Measurements from ENCODE around the gene RCSD1.

The RCSD1 gene

GRCh38 chr1:167670563-167670962 is 40.5 kb downstream of the RCSD1 start:
- no peak for DNase-seq

GRCh38 chr1:167671727-167672511 is 41.9 kb downstream of the RCSD1 start:
- no peak for DNase-seq

GRCh38 chr1:167672831-167673230 is 42.8 kb downstream of the RCSD1 start:
- no peak for DNase-seq

GRCh38 chr1:167673265-167673664 is 43.2 kb downstream of the RCSD1 start:
- DNase-seq: no peak

GRCh38 chr1:167674156-167674555 is 44.1 kb downstream of the RCSD1 start:
- no peak for DNase-seq

GRCh38 chr1:167675440-167675839 is 45.4 kb downstream of the RCSD1 start:
- DNase-seq: no peak

- DNase-seq: no peak
Measured at GRCh38 chr1:167676205-167676915, 46.3 kb downstream of the RCSD1 start.

- DNase-seq: no peak
Measured at GRCh38 chr1:167676916-167677848, 47.1 kb downstream of the RCSD1 start.

- no peak for DNase-seq
Measured at GRCh38 chr1:167678422-167678821, 48.4 kb downstream of the RCSD1 start.

GRCh38 chr1:167678838-167679237 is 48.8 kb downstream of the RCSD1 start:
- no peak for DNase-seq

GRCh38 chr1:167679714-167680113 is 49.7 kb downstream of the RCSD1 start:
- DNase-seq: no peak

- no peak for DNase-seq
Measured at GRCh38 chr1:167681024-167681423, 51.0 kb downstream of the RCSD1 start.

- no peak for DNase-seq
Measured at GRCh38 chr1:167681451-167682098, 51.5 kb downstream of the RCSD1 start.

- DNase-seq: no peak
Measured at GRCh38 chr1:167683226-167683625, 53.2 kb downstream of the RCSD1 start.

- no peak for DNase-seq
Measured at GRCh38 chr1:167683641-167684502, 53.8 kb downstream of the RCSD1 start.

- no peak for DNase-seq
Measured at GRCh38 chr1:167685844-167686243, 55.8 kb downstream of the RCSD1 start.

- peak; percentile 74 for DNase-seq
Measured at GRCh38 chr1:167687919-167688519, 58.0 kb downstream of the RCSD1 start.

- DNase-seq: no peak
Measured at GRCh38 chr1:167689567-167689920, 59.5 kb downstream of the RCSD1 start.

GRCh38 chr1:167690053-167690452 is 60.0 kb downstream of the RCSD1 start:
- no peak for DNase-seq

- DNase-seq: no peak
Measured at GRCh38 chr1:167693425-167694045, 63.5 kb downstream of the RCSD1 start.

- no peak for DNase-seq
Measured at GRCh38 chr1:167694691-167695090, 64.7 kb downstream of the RCSD1 start.
